ENCODE measurements around the gene UNC93B1. TPM values are rescaled to one million over a fixed set of nuclear protein-coding genes. Genes with fewer than 3 reads are reported as not detected.
A peak's percentile ranks its signal among the peaks of the same experiment; 100 is the strongest.

The UNC93B1 gene
- total and polyA plus RNA-seq, 2 of the 8 experiments (the other 6 are each of a cell fraction or from before 2014, with no cell fraction given) = 18.9 to 34.3 TPM

- peak within 1 kb of the TSS; percentile 43; the same call in 1 of the 2 replicates for H4K8ac ChIP-seq (ENCODE audit: extremely low read depth, insufficient read depth, low read length)
- peak within 1 kb of the TSS; percentile 68; the same call in 1 of the 2 replicates for H2BK12ac ChIP-seq (ENCODE audit: low read depth, low read length)
- H2BK120ac ChIP-seq (replicated peaks; ENCODE audit: low read depth, low read length) = no peak within 1 kb of the TSS
- no peaks in the 10 kb centered on the region for H3K79me1 ChIP-seq (ENCODE audit: low read depth, low read length)
- H3K56ac ChIP-seq (replicated peaks; ENCODE audit: insufficient read length, low read depth, low read length) = no peak within 1 kb of the TSS
- H3K4me2 ChIP-seq (ENCODE audit: insufficient read depth in 1 of 2, low read depth in 2 of 2, low read length in 2 of 2) = peak within 1 kb of the TSS in 1 of 2 experiments; percentile 21; a peak in 2 of 4 replicates
- H3K9me3 ChIP-seq (ENCODE audit: insufficient read depth in 2 of 2, low read depth in 1 of 2, low read length in 1 of 2) = no peaks in the 10 kb centered on the region
- peaks cover 0 to 15% (median 12%) of the 10 kb centered on the region in 4 experiments; a peak in 6 of 7 replicates for H3K4me1 ChIP-seq (replicated peaks in 1 of 4; ENCODE audit: control insufficient read depth in 3 of 4, insufficient read depth in 4 of 4, low read length in 3 of 4)
- H3K79me2 ChIP-seq (ENCODE audit: control insufficient read depth in 1 of 2, insufficient read depth in 2 of 2, low read length in 2 of 2) = no peaks in the 10 kb centered on the region
- no peak within 1 kb of the TSS for H3K4me3 ChIP-seq (ENCODE audit: extremely low read depth in 1 of 4, insufficient read depth in 2 of 4, low read depth in 3 of 4, low read length in 4 of 4)
- no peaks in the 10 kb centered on the region for H3K36me3 ChIP-seq (ENCODE audit: control insufficient read depth in 2 of 4, insufficient read depth in 4 of 4, low read length in 3 of 4)
- H2AK5ac ChIP-seq (ENCODE audit: low read depth, low read length) = no peak within 1 kb of the TSS; the same call in 1 of the 2 replicates
- peak within 1 kb of the TSS; percentile 28 for H3K4ac ChIP-seq (replicated peaks; ENCODE audit: insufficient read length, low read depth, low read length)
- H3K14ac ChIP-seq (ENCODE audit: insufficient read length) = no peak within 1 kb of the TSS
- peak within 1 kb of the TSS; percentile 63; the same call in 1 of the 2 replicates for H2BK5ac ChIP-seq (ENCODE audit: low read depth, low read length)
- H4K91ac ChIP-seq (replicated peaks; ENCODE audit: insufficient read length, low read length) = peak within 1 kb of the TSS; percentile 97
- no peak within 1 kb of the TSS for H3K27ac ChIP-seq (ENCODE audit: low read depth, low read length)
- H3K23me2 ChIP-seq (ENCODE audit: low read depth, low read length) = no peaks in the 10 kb centered on the region
- no peak within 1 kb of the TSS; a peak in 1 of 7 replicates for H3K9ac ChIP-seq (replicated peaks in 1 of 4; ENCODE audit: extremely low read depth in 1 of 4, low read depth in 3 of 4, low read length in 3 of 4)
- CTCF ChIA-PET (ENCODE audit: partially characterized antibody) = interaction anchor here (0.6 to 4.6 kb wide), 11 partner anchors 10 to 1629 kb away, joined by 3 to 40 read pairs (median 3); partner anchors contain the start of gene NDUFS8
- peak within 1 kb of the TSS; percentile 35 for H4K5ac ChIP-seq (ENCODE audit: insufficient read length, low read depth, low read length)
- no peaks in the 10 kb centered on the region for H3K27me3 ChIP-seq (replicated peaks in 1 of 4; ENCODE audit: control insufficient read depth in 3 of 4, extremely low read depth in 1 of 4, insufficient read depth in 3 of 4, low read length in 3 of 4)
- FAIRE-seq (no peak), DNase-seq (ENCODE audit: low read depth in 1 of 2, low spot score in 2 of 2) (peak in 1 of 2 experiments; percentile 72)
- peak within 1 kb of the TSS; percentile 83; the same call in 1 of the 2 replicates for H2BK15ac ChIP-seq (ENCODE audit: low read length)
- H2AFZ ChIP-seq (ENCODE audit: low read length) = peak within 1 kb of the TSS; percentile 49; the same call in 1 of the 2 replicates
- peak within 1 kb of the TSS; percentile 87; the same call in 1 of the 2 replicates for H2BK20ac ChIP-seq (ENCODE audit: low read length)
- POLR2A ChIA-PET (ENCODE audit: partially characterized antibody) = interaction anchor here (0.7 to 3.3 kb wide), 7 partner anchors 10 to 42 kb away, joined by 3 to 17 read pairs (median 3); partner anchors contain the start of gene TCIRG1
- WGBS, 2 experiments (ENCODE audit: extremely low coverage in 1 of 2, insufficient coverage in 1 of 2, insufficient read length in 1 of 2, insufficient replicate concordance in 2 of 2, low coverage in 1 of 2, low lambda C conversion rate in 2 of 2, missing lambda C conversion rate in 1 of 2) = 66% methylated on average over 32 of the region's 33 CpGs; no CpG with 5 or more reads in 1 of the 2 experiments
- no peak within 1 kb of the TSS for H3K23ac ChIP-seq (ENCODE audit: insufficient read length)
- H3K18ac ChIP-seq (ENCODE audit: extremely low read depth, low read length) = peak within 1 kb of the TSS; percentile 52
- H4K20me1 ChIP-seq (replicated peaks in 1 of 2; ENCODE audit: control insufficient read depth in 1 of 2, insufficient read depth in 2 of 2, low read length in 2 of 2) = no peaks in the 10 kb centered on the region
- TF ChIP-seq RBBP5 (IDR thresholded peaks at IDR 0.05; ENCODE audit: borderline replicate concordance, low read depth, low read length) = no peak
- TF ChIP-seq TEAD4 (IDR thresholded peaks at IDR 0.05; ENCODE audit: low read depth, low read length) = no peak
- peak; percentile 68 for TF ChIP-seq E2F6 (IDR thresholded peaks at IDR 0.05)
- no peak for TF ChIP-seq SIRT6 (IDR thresholded peaks at IDR 0.05; ENCODE audit: low read length)
- no peak for TF ChIP-seq JUND (IDR thresholded peaks at IDR 0.05; ENCODE audit: low read length)
- peak; percentile 9; the same call in 1 of the 2 replicates for TF ChIP-seq EGR1 (IDR thresholded peaks at IDR 0.05; ENCODE audit: borderline replicate concordance, low read depth, low read length)
- peak; percentile 67 for TF ChIP-seq MAX (IDR thresholded peaks at IDR 0.05)
- TF ChIP-seq TCF12 (IDR thresholded peaks at IDR 0.05; ENCODE audit: low read depth, low read length) = no peak
- no peak for TF ChIP-seq ATF3 (IDR thresholded peaks at IDR 0.05; ENCODE audit: insufficient read depth, low read depth, low read length)
Measured at GRCh38 chr11:68010090-68011041, 6.5 kb upstream of the UNC93B1 start, which contains the start of gene ALDH3B1. ALDH3B1 (plus strand) TSS chr11:68010327; CDS start chr11:68015298, 4,971 bp downstream.

Measured in H1 (cell line).